ENCODE results near the gene MVB12A.
A peak's percentile ranks its signal among the peaks of the same experiment; 100 is the strongest.

Gene MVB12A

GRCh38 chr19:17419621-17420474, at the start of gene MVB12A:
Gene MVB12A, plus strand, starts transcription at chr19:17420047. Its CDS starts 89 bp downstream, at chr19:17420136.
- DNase-seq: peak; percentile 99

DNA sequence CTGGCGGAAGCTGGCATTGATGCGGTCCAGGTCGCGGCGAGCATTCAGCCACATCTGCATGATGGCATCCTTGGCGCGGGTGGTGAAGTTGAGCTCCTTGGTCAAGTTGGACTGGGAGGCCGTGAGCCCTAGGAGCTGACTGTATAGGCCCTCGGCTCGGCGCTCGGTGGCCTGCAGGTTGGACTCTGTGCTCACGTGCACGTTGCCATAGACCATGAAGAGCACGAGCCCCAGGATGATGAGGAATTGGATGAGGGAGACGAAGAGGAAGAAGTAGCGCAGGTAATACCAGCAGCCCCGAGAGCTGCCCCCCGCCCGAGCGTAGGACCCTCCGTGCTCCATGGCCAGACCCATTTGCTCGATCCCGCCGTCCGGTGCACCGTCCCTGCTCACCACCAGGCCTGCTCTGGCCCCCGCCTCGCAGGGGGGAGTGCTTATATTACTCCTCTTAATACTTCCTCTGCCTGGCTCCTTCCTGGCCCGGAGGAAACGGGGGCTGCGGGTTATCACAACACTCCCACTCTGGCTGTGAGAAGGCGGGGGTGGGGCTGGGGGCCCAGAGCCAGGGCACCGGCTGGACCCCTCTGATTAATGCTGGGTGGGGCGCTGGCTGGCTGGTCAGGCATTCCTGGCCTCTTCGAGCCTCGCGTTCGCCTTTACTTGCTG, 42.8 kb upstream of the MVB12A start, which contains the start of gene PLVAP:
TSS of gene PLVAP (minus strand) at position 408 of the 666 bp plus-strand sequence. CDS start at position 354, 54 bp downstream.
- no peak for DNase-seq

- no peak for DNase-seq
Observed at GRCh38 chr19:17378271-17378670, 41.6 kb upstream of the MVB12A start.

GRCh38 chr19:17379221-17379631, 40.6 kb upstream of the MVB12A start:
- peak; percentile 62 for DNase-seq

GRCh38 chr19:17380426-17381138, 39.3 kb upstream of the MVB12A start:
- no peak for DNase-seq

DNA sequence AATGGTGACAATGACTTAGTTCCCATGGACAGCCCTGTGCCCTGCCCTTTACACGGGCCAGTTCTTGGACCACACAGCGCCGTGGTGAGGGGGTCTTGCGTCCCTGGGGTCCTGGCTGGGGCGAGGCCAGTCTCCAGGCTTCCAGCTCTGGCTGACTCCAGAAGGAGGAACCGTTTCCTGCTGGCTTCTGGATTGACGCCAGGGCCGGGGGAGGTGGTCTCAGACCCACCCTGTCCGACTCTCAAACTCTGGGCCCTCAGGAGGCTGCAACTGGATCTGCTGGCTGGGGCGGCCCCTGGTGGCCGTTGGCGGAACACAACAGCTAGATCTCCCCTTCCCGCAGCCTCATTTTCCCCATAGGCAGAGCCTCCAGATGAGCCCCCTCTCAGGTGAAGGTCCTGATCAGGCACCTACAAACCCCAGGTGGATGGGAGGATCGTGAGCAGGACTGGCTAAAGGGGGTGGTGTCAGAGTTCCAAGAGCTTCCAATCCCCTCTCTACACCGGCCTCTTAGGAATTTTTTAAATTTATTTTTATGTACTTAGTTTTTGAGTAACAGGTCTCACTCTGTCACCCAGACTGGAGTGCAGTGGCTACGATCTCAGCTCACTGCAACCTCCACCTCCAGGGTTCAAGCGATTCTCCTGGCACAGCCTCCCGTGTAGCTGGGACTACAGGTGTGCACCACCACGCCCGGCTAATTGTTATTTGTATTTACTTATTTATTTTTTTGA, 33.8 kb upstream of the MVB12A start:
- DNase-seq: peak; percentile 74

GRCh38 chr19:17389288-17389687, 30.6 kb upstream of the MVB12A start:
- DNase-seq: no peak

GRCh38 chr19:17389957-17390664, 29.7 kb upstream of the MVB12A start:
- DNase-seq: peak; percentile 11

GRCh38 chr19:17390665-17391370, 29.0 kb upstream of the MVB12A start:
- DNase-seq: peak; percentile 96

GRCh38 chr19:17391371-17392151, 28.3 kb upstream of the MVB12A start:
- DNase-seq: no peak

GRCh38 chr19:17393002-17393401, 26.8 kb upstream of the MVB12A start:
- no peak for DNase-seq

DNA sequence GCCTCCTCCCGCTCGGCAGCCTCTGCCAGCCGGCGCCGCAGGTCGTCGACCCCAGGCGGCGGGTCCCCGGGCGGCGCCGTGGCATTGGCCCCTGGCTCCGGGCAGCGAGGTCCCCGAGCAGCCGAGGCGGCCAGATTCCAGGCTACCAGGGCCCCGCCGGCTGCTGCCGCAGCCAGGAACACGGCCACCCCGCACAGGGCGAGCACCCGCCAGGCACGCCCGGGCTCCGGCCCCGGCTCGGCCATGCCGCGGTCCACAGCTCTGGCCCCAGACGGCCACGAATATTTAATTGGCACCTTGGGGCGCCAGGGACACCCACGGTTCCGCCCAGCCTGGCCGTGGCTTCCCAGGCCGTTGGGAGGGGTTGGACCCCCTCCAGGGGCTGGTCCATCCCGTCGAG, 25.9 kb upstream of the MVB12A start, which contains the start of gene CCDC194:
TSS of gene CCDC194 (minus strand) at position 283 of the 400 bp plus-strand sequence. CDS start at position 245, 38 bp downstream.
- DNase-seq: no peak

- DNase-seq: peak; percentile 55
Observed at GRCh38 chr19:17394891-17395415, 24.9 kb upstream of the MVB12A start.

- DNase-seq: no peak
Observed at GRCh38 chr19:17398902-17399527, 20.8 kb upstream of the MVB12A start.

GRCh38 chr19:17401628-17402027, 18.2 kb upstream of the MVB12A start:
- no peak for DNase-seq

DNA sequence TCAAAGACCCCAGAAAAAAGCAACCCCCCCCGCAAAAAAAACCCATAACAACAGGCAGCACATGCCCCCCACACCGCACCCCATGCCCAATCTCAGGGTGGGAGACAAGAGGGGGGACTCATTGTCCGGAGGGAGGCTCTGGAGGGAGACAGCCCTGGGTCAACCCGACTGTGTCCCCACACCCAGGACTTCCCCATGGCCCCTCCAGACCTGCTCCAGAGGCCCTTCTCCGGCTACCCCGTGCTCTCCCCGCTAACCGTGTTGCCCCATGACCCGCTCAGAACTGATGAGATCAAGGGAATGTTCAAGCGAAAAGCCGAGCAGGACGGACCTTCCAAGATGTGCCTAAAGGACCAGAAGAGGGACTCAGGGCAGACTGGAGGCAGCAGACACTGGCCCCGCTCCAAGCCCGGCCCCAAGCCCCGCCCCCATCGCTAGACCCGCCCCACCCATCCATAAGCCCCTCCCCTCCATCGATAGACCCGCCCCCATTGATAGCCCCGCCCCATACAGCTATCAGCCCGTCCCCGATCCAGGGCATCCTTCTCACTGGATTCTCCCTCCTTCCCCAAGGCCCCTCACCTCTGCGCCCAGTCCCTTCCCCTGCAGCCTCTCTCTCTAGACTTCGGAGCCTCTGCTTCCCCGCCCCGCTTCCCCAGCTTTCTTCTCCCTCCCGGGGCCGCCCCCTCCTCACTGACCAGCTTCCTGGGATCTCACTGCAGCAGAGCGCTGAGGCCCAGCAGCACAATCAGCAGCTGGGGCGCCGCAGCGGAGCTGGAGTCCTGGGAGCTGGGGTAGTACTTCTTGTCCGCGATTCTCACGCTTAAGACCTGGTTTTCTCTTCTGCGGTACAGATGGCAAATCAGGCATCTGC, 16.6 kb upstream of the MVB12A start:
- DNase-seq: peak; percentile 68

GRCh38 chr19:17404015-17404414, 15.8 kb upstream of the MVB12A start:
- no peak for DNase-seq

- DNase-seq: no peak
Observed at GRCh38 chr19:17404621-17405249, 15.1 kb upstream of the MVB12A start.

All from eye (tissue), 1 donor.